Endothelial cell of umbilical vein (primary cell): Measurements from ENCODE around the gene GLUL. TPM values are rescaled to one million over a fixed set of nuclear protein-coding genes. Genes with fewer than 3 reads are reported as not detected.

Experiments
- BruUV-seq: library from RNA; stranded (reverse); fragments of 400-500 nt; replicated peaks from 2 replicates; lab custom pipeline; 2021; lab: Mats Ljungman, UMichigan
- CTCF ChIA-PET: fragments of 300-600, 350-600 bp; sonication (Branson Sonifier 250); formaldehyde crosslinking; loops from one replicate; lab custom pipeline; 2021; ENCODE audit warnings: antibody characterized with exemption, inconsistent platforms; lab: Charles Lee
- POLR2A ChIA-PET: fragments of 300-600, 350-600 bp; sonication (Branson Sonifier 250); formaldehyde crosslinking; loops from one replicate; lab custom pipeline; 2021; ENCODE audit warnings: antibody characterized with exemption, inconsistent platforms; lab: Charles Lee
- DNase-seq: peaks from one replicate; pipeline ENCODE4 v3.0.0-alpha.2; 2011; ENCODE audit warnings: low read depth, low spot score
- FAIRE-seq: peaks from 2 replicates; lab custom pipeline; 2011; peaks lifted over from hg19 to GRCh38; lab: Jason Lieb, UNC
- H2AFZ ChIP-seq: 2 replicates; pipeline ENCODE4 v1.6.0; 2012; ENCODE audit warnings: low read depth, low read length, control low read depth, inconsistent platforms
- H3K27ac ChIP-seq: 2 replicates; pipeline ENCODE4 v1.5.1; 2011; ENCODE audit warnings: low read depth, mild to moderate bottlenecking, control low read depth, low read length, moderate library complexity; ENCODE audit not compliant: insufficient read depth
- H3K27me3 ChIP-seq, 2 experiments: 2 replicates each; pipeline versions ENCODE4 v1.6.0 to v1.6.1; 2011; ENCODE audit warnings: low read length in 2 of 2, mixed read lengths in 1 of 2; ENCODE audit not compliant: control insufficient read depth in 2 of 2, insufficient read depth in 2 of 2
- H3K36me3 ChIP-seq, 2 experiments: 2 replicates in 1 of 2; 3 replicates in 1 of 2; pipeline ENCODE4 v1.5.1; 2011; ENCODE audit warnings: low read length in 2 of 2, mild to moderate bottlenecking in 1 of 2, moderate library complexity in 1 of 2; ENCODE audit not compliant: control insufficient read depth in 2 of 2, insufficient read depth in 2 of 2; ENCODE audit errors: extremely low read depth in 1 of 2
- H3K4me1 ChIP-seq: 3 replicates; pipeline ENCODE4 v1.5.1; 2011; ENCODE audit warnings: mild to moderate bottlenecking, low read length; ENCODE audit not compliant: control insufficient read depth, insufficient read depth; ENCODE audit errors: extremely low read depth
- H3K4me2 ChIP-seq: 2 replicates; pipeline ENCODE4 v1.6.1; 2011; ENCODE audit warnings: low read length, control low read depth, mixed read lengths; ENCODE audit not compliant: insufficient read depth
- H3K4me3 ChIP-seq, 3 experiments: fragments of 200-600 bp in 1 of 3; sonication (generic), shearing (Covaris generic) in 1 of 3; replicated peaks in 1 of 3; 2 replicates each; pipeline ENCODE4 v1.5.1; 2011 to 2016; ENCODE audit warnings: control low read depth in 3 of 3, low read length in 3 of 3, mild to moderate bottlenecking in 2 of 3, inconsistent platforms in 1 of 3, low read depth in 1 of 3, moderate library complexity in 1 of 3; ENCODE audit not compliant: insufficient read depth in 1 of 3
- H3K79me2 ChIP-seq: 2 replicates; pipeline ENCODE4 v1.6.0; 2012; ENCODE audit warnings: low read length, inconsistent platforms; ENCODE audit not compliant: control insufficient read depth, insufficient read depth
- H3K9ac ChIP-seq: replicated peaks from 2 replicates; pipeline ENCODE3; 2011; ENCODE audit warnings: low read length, control low read depth; ENCODE audit not compliant: insufficient read depth; ENCODE audit errors: extremely low read depth
- H3K9me1 ChIP-seq: replicated peaks from 3 replicates; pipeline ENCODE4 v1.6.0; 2011; ENCODE audit warnings: mild to moderate bottlenecking, low read length; ENCODE audit not compliant: control insufficient read depth, insufficient read depth; ENCODE audit errors: extremely low read depth
- H3K9me3 ChIP-seq: replicated peaks from 2 replicates; pipeline ENCODE4 v1.5.1; 2012; ENCODE audit warnings: low read length, inconsistent platforms; ENCODE audit not compliant: control insufficient read depth, insufficient read depth
- H4K20me1 ChIP-seq: replicated peaks from 2 replicates; pipeline ENCODE3; 2011; ENCODE audit warnings: mild to moderate bottlenecking, low read length; ENCODE audit not compliant: control insufficient read depth, insufficient read depth; ENCODE audit errors: extremely low read depth
- EZH2 ChIP-seq: IDR thresholded peaks from 2 replicates; pipeline ENCODE4 v1.6.1; 2012; ENCODE audit warnings: borderline replicate concordance, low read depth, mild to moderate bottlenecking, moderate library complexity, low read length, inconsistent platforms; ENCODE audit not compliant: severe bottlenecking
- FOS ChIP-seq: IDR thresholded peaks from 2 replicates; pipeline ENCODE4 v1.6.1; 2011; ENCODE audit warnings: mild to moderate bottlenecking, low read length, moderate library complexity, borderline replicate concordance; ENCODE audit not compliant: insufficient read depth
- GATA2 ChIP-seq: IDR thresholded peaks from 2 replicates; pipeline ENCODE4 v1.7.0; 2011; ENCODE audit warnings: low read depth, mild to moderate bottlenecking, moderate library complexity, mixed read lengths, low read length; ENCODE audit not compliant: insufficient read length, insufficient read depth
- JUN ChIP-seq: IDR thresholded peaks from 2 replicates; pipeline ENCODE4 v1.6.1; 2011; ENCODE audit warnings: borderline replicate concordance, low read depth; ENCODE audit not compliant: insufficient read length, insufficient read depth
- MAX ChIP-seq: IDR thresholded peaks from 2 replicates; pipeline ENCODE4 v1.6.1; 2011; ENCODE audit not compliant: insufficient read depth, insufficient read length
- MYC ChIP-seq: IDR thresholded peaks from one replicate; pipeline ENCODE4 v1.6.1; 2011; ENCODE audit warnings: mild to moderate bottlenecking, low read depth, low read length
- POLR2A ChIP-seq: IDR thresholded peaks from 2 replicates; pipeline ENCODE4 v1.6.1; 2012; ENCODE audit warnings: low read depth, mild to moderate bottlenecking, control low read depth, low read length
- POLR2AphosphoS5 ChIP-seq: IDR thresholded peaks from 2 replicates; pipeline ENCODE4 v1.6.1; 2012; ENCODE audit warnings: low read depth, mild to moderate bottlenecking, control low read depth, low read length, moderate library complexity; ENCODE audit not compliant: insufficient read depth
- dilution Hi-C: fragments of 300-500 bp; cut with MboI; formaldehyde crosslinking; loops from one replicate; pipeline ENCODE4 v1.15.0; 2019; ENCODE audit warnings: low sequenced_read_pairs; ENCODE audit not compliant: extremely low pct_ligation_motif_present
- intact Hi-C: fragments of 100-400 bp; cut with micrococcal nuclease; formaldehyde crosslinking; loops from one replicate; pipeline ENCODE4 v1.10.0; 2022
- polyA plus RNA-seq, 4 experiments: library from polyadenylated mRNA; depleted of rRNA in 3 of 4; stranded (reverse) in 3 of 4; unstranded in 1 of 4; fragments of >200 nt; gene quantifications; 2 replicates each; pipeline versions ENCODE4 v1.2.1 to v1.2.3, GENCODE V29; 2011 to 2012; ENCODE audit warnings: missing spikeins in 1 of 4
- total RNA-seq: library from RNA; stranded (reverse); gene quantifications from 2 replicates; pipeline ENCODE4 v1.2.3, GENCODE V29; 2021
- TF ChIP-seq, protein P1 (sequence below), 2 donors: IDR thresholded peaks; 1 replicate in 1 of 2; 2 replicates in 1 of 2; pipeline ENCODE4 v1.5.1; 2011; ENCODE audit warnings: low read length in 2 of 2, mild to moderate bottlenecking in 2 of 2, moderate library complexity in 2 of 2, control low read depth in 1 of 2, inconsistent platforms in 1 of 2, low read depth in 1 of 2; ENCODE audit not compliant: insufficient read depth in 1 of 2; ENCODE audit errors: extremely low read depth in 1 of 2

GLUL gene
- total and polyA plus RNA-seq, 2 donors (not counting 3 experiments of a cell fraction or from before 2014, with no cell fraction given): 172 to 187 TPM

DNA sequence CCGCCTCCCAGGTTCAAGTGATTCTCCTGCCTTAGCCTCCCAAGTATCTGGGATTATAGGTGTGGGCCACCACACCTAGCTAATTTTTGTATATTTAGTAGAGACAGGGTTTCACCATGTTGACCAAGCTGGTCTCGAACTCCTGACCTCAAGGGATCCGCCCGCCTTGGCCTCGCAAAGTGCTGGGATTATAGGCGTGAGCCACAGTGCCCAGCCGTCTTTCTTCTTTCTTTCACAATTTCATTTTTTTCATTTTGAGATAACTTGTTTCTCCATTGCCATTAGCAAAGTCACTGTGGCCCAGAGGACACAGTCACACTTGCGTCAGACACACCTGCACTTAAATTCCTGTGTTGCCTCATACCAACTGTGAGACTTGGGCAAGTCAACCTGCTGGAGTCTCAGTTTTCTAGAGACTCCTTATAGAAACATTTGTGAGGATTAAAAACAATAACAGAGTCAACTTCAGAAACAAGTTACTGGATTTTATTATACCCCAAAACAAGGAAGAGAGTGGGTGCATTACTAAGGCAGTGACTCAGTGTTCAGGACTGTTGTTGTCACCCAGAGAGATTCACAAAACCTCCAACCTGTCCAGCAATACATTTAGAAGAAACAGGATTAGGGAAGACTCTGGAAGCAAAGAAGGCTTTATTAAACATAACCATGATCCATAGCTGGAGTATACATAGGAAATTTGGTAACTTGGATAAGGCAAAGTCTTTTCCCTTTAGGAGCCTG, 6.2 kb upstream of the GLUL start:
- ChIA-PET CTCF (interaction anchor here (1.1 to 10.7 kb wide), 6 partner anchors 9 to 919 kb away, joined by 3 to 670 read pairs (median 8); no protein-coding TSS in a partner anchor), POLR2A (no interaction called here)
- Histone ChIP-seq H4K20me1 (no peaks in the 10 kb centered on the region), H3K36me3 (no peaks in the 10 kb centered on the region), H2AFZ (no peak overlapping the region), H3K27ac (no peak overlapping the region), H3K4me1 (no peaks in the 10 kb centered on the region), H3K9ac (no peak overlapping the region), H3K79me2 (no peaks in the 10 kb centered on the region), H3K9me3 (no peaks in the 10 kb centered on the region), H3K4me3 (no peak overlapping the region), H3K27me3 (no peaks in the 10 kb centered on the region), H3K4me2 (no peak overlapping the region), H3K9me1 (no peaks in the 10 kb centered on the region)
- no peak for DNase-seq
- TF ChIP-seq GATA2: no peak
- no peak for TF ChIP-seq JUN
- no peak for TF ChIP-seq EZH2
- TF ChIP-seq, protein P1, sequence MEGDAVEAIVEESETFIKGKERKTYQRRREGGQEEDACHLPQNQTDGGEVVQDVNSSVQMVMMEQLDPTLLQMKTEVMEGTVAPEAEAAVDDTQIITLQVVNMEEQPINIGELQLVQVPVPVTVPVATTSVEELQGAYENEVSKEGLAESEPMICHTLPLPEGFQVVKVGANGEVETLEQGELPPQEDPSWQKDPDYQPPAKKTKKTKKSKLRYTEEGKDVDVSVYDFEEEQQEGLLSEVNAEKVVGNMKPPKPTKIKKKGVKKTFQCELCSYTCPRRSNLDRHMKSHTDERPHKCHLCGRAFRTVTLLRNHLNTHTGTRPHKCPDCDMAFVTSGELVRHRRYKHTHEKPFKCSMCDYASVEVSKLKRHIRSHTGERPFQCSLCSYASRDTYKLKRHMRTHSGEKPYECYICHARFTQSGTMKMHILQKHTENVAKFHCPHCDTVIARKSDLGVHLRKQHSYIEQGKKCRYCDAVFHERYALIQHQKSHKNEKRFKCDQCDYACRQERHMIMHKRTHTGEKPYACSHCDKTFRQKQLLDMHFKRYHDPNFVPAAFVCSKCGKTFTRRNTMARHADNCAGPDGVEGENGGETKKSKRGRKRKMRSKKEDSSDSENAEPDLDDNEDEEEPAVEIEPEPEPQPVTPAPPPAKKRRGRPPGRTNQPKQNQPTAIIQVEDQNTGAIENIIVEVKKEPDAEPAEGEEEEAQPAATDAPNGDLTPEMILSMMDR (IDR thresholded peaks at IDR 0.05; ENCODE audit: extremely low read depth in 1 of 2, insufficient read depth in 1 of 2, low read depth in 1 of 2, low read length in 2 of 2): no peak
- no peak for TF ChIP-seq POLR2A
- TF ChIP-seq POLR2AphosphoS5: no peak
- no peak for TF ChIP-seq MYC
- TF ChIP-seq MAX: no peak
- no peak for TF ChIP-seq FOS
- dilution Hi-C loops (no loop called here), intact Hi-C loops (no loop called here)
- BruUV-seq: no TSS peak
- FAIRE-seq: no peak
